Neural crest cell (in vitro differentiated cells): ENCODE measurements around the gene FCGR3A. TPM values are rescaled to one million over a fixed set of nuclear protein-coding genes. Genes with fewer than 3 reads are reported as not detected.
"Not testable (repeated sequence)": the region's sequence is repeated elsewhere in the genome, so short reads cannot be mapped to it uniquely, and the experiment has no call there.

Source experiments
- DNase-seq: peaks from one replicate; pipeline ENCODE4 v3.0.0; 2021; ENCODE audit warnings: low read depth, mixed read lengths, low spot score
- H3K27ac Mint-ChIP-seq: one replicate; pipeline ENCODE4 v1.8.0; 2021; ENCODE audit warnings: mild to moderate bottlenecking, mixed read lengths; ENCODE audit not compliant: unreplicated experiment
- H3K27me3 Mint-ChIP-seq: 2 replicates; pipeline ENCODE4 v1.8.0; 2021; ENCODE audit warnings: low read depth, mild to moderate bottlenecking, mixed read lengths
- H3K36me3 Mint-ChIP-seq: 2 replicates; pipeline ENCODE4 v1.8.0; 2021; ENCODE audit warnings: low read depth, mild to moderate bottlenecking, mixed read lengths
- H3K4me1 Mint-ChIP-seq: 2 replicates; pipeline ENCODE4 v1.8.0; 2021; ENCODE audit warnings: mixed read lengths
- H3K4me3 Mint-ChIP-seq: one replicate; pipeline ENCODE4 v1.8.0; 2021; ENCODE audit warnings: mild to moderate bottlenecking, mixed read lengths
- H3K9me3 Mint-ChIP-seq: 2 replicates; pipeline ENCODE4 v1.8.0; 2021; ENCODE audit warnings: mixed read lengths
- total RNA-seq: library from RNA; stranded (reverse); gene quantifications from 2 replicates; pipeline ENCODE4 v1.2.1, GENCODE V29; 2021

The FCGR3A gene
- total RNA-seq, 1 donor from 2014 or later: not detected

GRCh38 chr1:161579856-161580507, 30.4 kb upstream of the FCGR3A start:
- not testable (repeated sequence) for H3K27me3 Mint-ChIP-seq

GRCh38 chr1:161576676-161577075, 27.1 kb upstream of the FCGR3A start:
- not testable (repeated sequence) for H3K27me3 Mint-ChIP-seq, H3K27ac Mint-ChIP-seq, H3K9me3 Mint-ChIP-seq, H3K36me3 Mint-ChIP-seq, H3K4me1 Mint-ChIP-seq, DNase-seq, H3K4me3 Mint-ChIP-seq

More at GRCh38 chr1:161579856-161580507, 30.4 kb upstream of the FCGR3A start:
- H3K27ac Mint-ChIP-seq, DNase-seq, H3K9me3 Mint-ChIP-seq, H3K4me1 Mint-ChIP-seq, H3K36me3 Mint-ChIP-seq, H3K4me3 Mint-ChIP-seq: not testable (repeated sequence)

GRCh38 chr1:161571703-161572102, 22.1 kb upstream of the FCGR3A start:
- H3K36me3 Mint-ChIP-seq, DNase-seq, H3K4me3 Mint-ChIP-seq, H3K9me3 Mint-ChIP-seq, H3K27ac Mint-ChIP-seq, H3K4me1 Mint-ChIP-seq: not testable (repeated sequence)
- peaks cover 11% of the 10 kb centered on the region for H3K27me3 Mint-ChIP-seq

GRCh38 chr1:161566602-161566960, 17.0 kb upstream of the FCGR3A start:
- H3K27ac Mint-ChIP-seq: not testable (repeated sequence)

GRCh38 chr1:161563522-161563921, 13.9 kb upstream of the FCGR3A start:
- not testable (repeated sequence) for H3K27ac Mint-ChIP-seq, H3K9me3 Mint-ChIP-seq
- peaks cover 43% of the 10 kb centered on the region for H3K27me3 Mint-ChIP-seq

More at GRCh38 chr1:161566602-161566960, 17.0 kb upstream of the FCGR3A start:
- peaks cover 44% of the 10 kb centered on the region for H3K27me3 Mint-ChIP-seq
- H3K4me1 Mint-ChIP-seq, H3K9me3 Mint-ChIP-seq, H3K4me3 Mint-ChIP-seq, H3K36me3 Mint-ChIP-seq, DNase-seq: not testable (repeated sequence)

GRCh38 chr1:161562441-161562840, 12.8 kb upstream of the FCGR3A start:
- H3K27me3 Mint-ChIP-seq: peaks cover 44% of the 10 kb centered on the region
- H3K27ac Mint-ChIP-seq, H3K4me3 Mint-ChIP-seq, H3K4me1 Mint-ChIP-seq, H3K36me3 Mint-ChIP-seq, H3K9me3 Mint-ChIP-seq, DNase-seq: not testable (repeated sequence)

More at GRCh38 chr1:161563522-161563921, 13.9 kb upstream of the FCGR3A start:
- DNase-seq, H3K4me1 Mint-ChIP-seq, H3K36me3 Mint-ChIP-seq, H3K4me3 Mint-ChIP-seq: not testable (repeated sequence)

- not testable (repeated sequence) for H3K4me3 Mint-ChIP-seq, H3K9me3 Mint-ChIP-seq, H3K27ac Mint-ChIP-seq, DNase-seq, H3K4me1 Mint-ChIP-seq, H3K36me3 Mint-ChIP-seq
- H3K27me3 Mint-ChIP-seq: peaks cover 41% of the 10 kb centered on the region
Observed at GRCh38 chr1:161560960-161561715, 11.5 kb upstream of the FCGR3A start.

- not testable (repeated sequence) for H3K27ac Mint-ChIP-seq, H3K36me3 Mint-ChIP-seq, H3K4me3 Mint-ChIP-seq, H3K9me3 Mint-ChIP-seq, H3K4me1 Mint-ChIP-seq, DNase-seq
- H3K27me3 Mint-ChIP-seq: peaks cover 27% of the 10 kb centered on the region
Observed at GRCh38 chr1:161557506-161558450, 8.2 kb upstream of the FCGR3A start.

- H3K4me1 Mint-ChIP-seq, H3K4me3 Mint-ChIP-seq, H3K9me3 Mint-ChIP-seq, H3K36me3 Mint-ChIP-seq, DNase-seq, H3K27ac Mint-ChIP-seq: not testable (repeated sequence)
- peaks cover 23% of the 10 kb centered on the region for H3K27me3 Mint-ChIP-seq
Observed at GRCh38 chr1:161556990-161557389, 7.4 kb upstream of the FCGR3A start.

GRCh38 chr1:161556143-161556542, 6.5 kb upstream of the FCGR3A start:
- H3K27ac Mint-ChIP-seq, DNase-seq, H3K9me3 Mint-ChIP-seq, H3K4me1 Mint-ChIP-seq, H3K36me3 Mint-ChIP-seq, H3K4me3 Mint-ChIP-seq: not testable (repeated sequence)
- peaks cover 25% of the 10 kb centered on the region for H3K27me3 Mint-ChIP-seq

- H3K36me3 Mint-ChIP-seq, DNase-seq, H3K4me1 Mint-ChIP-seq, H3K4me3 Mint-ChIP-seq, H3K27ac Mint-ChIP-seq, H3K9me3 Mint-ChIP-seq: not testable (repeated sequence)
- H3K27me3 Mint-ChIP-seq: peaks cover 24% of the 10 kb centered on the region
Observed at GRCh38 chr1:161554815-161555417, 5.3 kb upstream of the FCGR3A start.

- H3K36me3 Mint-ChIP-seq, H3K9me3 Mint-ChIP-seq, H3K4me3 Mint-ChIP-seq, H3K27ac Mint-ChIP-seq, H3K4me1 Mint-ChIP-seq, DNase-seq: not testable (repeated sequence)
- peaks cover 26% of the 10 kb centered on the region for H3K27me3 Mint-ChIP-seq
Observed at GRCh38 chr1:161554340-161554739, 4.7 kb upstream of the FCGR3A start.

- not testable (repeated sequence) for H3K27ac Mint-ChIP-seq, H3K36me3 Mint-ChIP-seq, H3K4me3 Mint-ChIP-seq, H3K4me1 Mint-ChIP-seq, DNase-seq, H3K9me3 Mint-ChIP-seq
- peaks cover 27% of the 10 kb centered on the region for H3K27me3 Mint-ChIP-seq
Observed at GRCh38 chr1:161553631-161554030, 4.0 kb upstream of the FCGR3A start.
